H1 (cell line): ENCODE results near the gene PRF1. TPM values are rescaled to one million over a fixed set of nuclear protein-coding genes. Genes with fewer than 3 reads are reported as not detected.
"Not testable (repeated sequence)": the region's sequence is repeated elsewhere in the genome, so short reads cannot be mapped to it uniquely, and the experiment has no call there.

Experiments
- CTCF ChIA-PET: fragments of 300-600 bp; sonication (Branson Sonifier 250); formaldehyde crosslinking; loops from one replicate; lab custom pipeline; 2021; ENCODE audit not compliant: partially characterized antibody; lab: Charles Lee
- POLR2A ChIA-PET: fragments of 300-600 bp; sonication (Branson Sonifier 250); formaldehyde crosslinking; loops from one replicate; lab custom pipeline; 2021; ENCODE audit warnings: inconsistent platforms; ENCODE audit not compliant: partially characterized antibody; lab: Charles Lee
- DNase-seq, 2 experiments: peaks; one replicate each; pipeline versions ENCODE4 v3.0.0 to v3.0.0-alpha.2; 2010 to 2022; ENCODE audit warnings: low spot score in 2 of 2, low read depth in 1 of 2, mixed read lengths in 1 of 2
- FAIRE-seq: peaks from 2 replicates; lab custom pipeline; 2011; peaks lifted over from hg19 to GRCh38; lab: Jason Lieb, UNC
- H2AFZ ChIP-seq: 2 replicates; pipeline ENCODE4 v1.8.1; 2012; ENCODE audit warnings: low read length, inconsistent platforms
- H2AK5ac ChIP-seq: 2 replicates; pipeline ENCODE4 v1.6.1; 2013; ENCODE audit warnings: low read depth, low read length
- H2BK120ac ChIP-seq: replicated peaks from 2 replicates; pipeline ENCODE3; 2013; ENCODE audit warnings: low read depth, low read length, inconsistent platforms
- H2BK12ac ChIP-seq: 2 replicates; pipeline ENCODE4 v1.6.1; 2013; ENCODE audit warnings: low read depth, low read length
- H2BK15ac ChIP-seq: 2 replicates; pipeline ENCODE4 v1.6.1; 2013; ENCODE audit warnings: low read length
- H2BK20ac ChIP-seq: 2 replicates; pipeline ENCODE4 v1.6.1; 2013; ENCODE audit warnings: low read length
- H2BK5ac ChIP-seq: 2 replicates; pipeline ENCODE4 v1.6.1; 2013; ENCODE audit warnings: low read depth, low read length
- H3K14ac ChIP-seq: 2 replicates; pipeline ENCODE4 v1.6.1; 2013; ENCODE audit warnings: inconsistent platforms; ENCODE audit not compliant: insufficient read length
- H3K18ac ChIP-seq: 2 replicates; pipeline ENCODE4 v1.6.1; 2013; ENCODE audit warnings: low read length; ENCODE audit errors: extremely low read depth
- H3K23ac ChIP-seq: 2 replicates; pipeline ENCODE4 v1.6.1; 2013; ENCODE audit warnings: inconsistent platforms; ENCODE audit not compliant: insufficient read length
- H3K23me2 ChIP-seq: 2 replicates; pipeline ENCODE4 v1.6.1; 2013; ENCODE audit warnings: low read depth, low read length
- H3K27ac ChIP-seq: 2 replicates; pipeline ENCODE4 v1.6.1; 2011; ENCODE audit warnings: low read depth, low read length, inconsistent platforms
- H3K27me3 ChIP-seq, 4 experiments: replicated peaks in 1 of 4; 1 replicate in 1 of 4; 2 replicates in 3 of 4; pipeline versions ENCODE4 v1.6.1 to v1.8.1; 2011 to 2013; ENCODE audit warnings: low read length in 3 of 4, mild to moderate bottlenecking in 3 of 4, inconsistent platforms in 2 of 4, mixed read lengths in 2 of 4, moderate library complexity in 1 of 4; ENCODE audit not compliant: control insufficient read depth in 3 of 4, insufficient read depth in 3 of 4; ENCODE audit errors: extremely low read depth in 1 of 4
- H3K36me3 ChIP-seq, 4 experiments: 2 replicates each; pipeline versions ENCODE4 v1.6.1 to v1.8.1; 2011 to 2013; ENCODE audit warnings: mild to moderate bottlenecking in 4 of 4, low read length in 3 of 4, moderate library complexity in 2 of 4, control low read depth in 1 of 4, inconsistent platforms in 1 of 4; ENCODE audit not compliant: insufficient read depth in 4 of 4, control insufficient read depth in 2 of 4
- H3K4ac ChIP-seq: replicated peaks from 2 replicates; pipeline ENCODE3; 2013; ENCODE audit warnings: low read length, low read depth, mixed read lengths, inconsistent platforms; ENCODE audit not compliant: insufficient read length
- H3K4me1 ChIP-seq, 4 experiments: replicated peaks in 1 of 4; 1 replicate in 1 of 4; 2 replicates in 3 of 4; pipeline versions ENCODE4 v1.6.1 to v1.8.1; 2011 to 2013; ENCODE audit warnings: low read length in 3 of 4, inconsistent platforms in 2 of 4, mixed read lengths in 1 of 4; ENCODE audit not compliant: insufficient read depth in 4 of 4, control insufficient read depth in 3 of 4
- H3K4me2 ChIP-seq, 2 experiments: 2 replicates each; pipeline versions ENCODE4 v1.6.1 to v1.8.1; 2011 to 2013; ENCODE audit warnings: low read depth in 2 of 2, low read length in 2 of 2, control low read depth in 1 of 2, inconsistent platforms in 1 of 2, mild to moderate bottlenecking in 1 of 2; ENCODE audit not compliant: insufficient read depth in 1 of 2
- H3K4me3 ChIP-seq, 4 experiments: fragments of 200-600, 300-600 bp in 1 of 4; sonication (generic), shearing (Covaris generic), sonication (Bioruptor Twin) in 1 of 4; 2 replicates each; pipeline versions ENCODE4 v1.5.1 to v1.8.1; 2011 to 2016; ENCODE audit warnings: low read length in 4 of 4, low read depth in 3 of 4, control low read depth in 2 of 4, inconsistent platforms in 2 of 4, mild to moderate bottlenecking in 2 of 4, mixed read lengths in 1 of 4, moderate library complexity in 1 of 4; ENCODE audit not compliant: insufficient read depth in 2 of 4; ENCODE audit errors: extremely low read depth in 1 of 4
- H3K56ac ChIP-seq: replicated peaks from 2 replicates; pipeline ENCODE3; 2013; ENCODE audit warnings: low read depth, mild to moderate bottlenecking, mixed read lengths, low read length, inconsistent platforms; ENCODE audit not compliant: insufficient read length
- H3K79me1 ChIP-seq: 2 replicates; pipeline ENCODE4 v1.6.1; 2013; ENCODE audit warnings: low read depth, low read length, control low read depth
- H3K79me2 ChIP-seq, 2 experiments: 2 replicates each; pipeline versions ENCODE4 v1.6.1 to v1.8.1; 2012 to 2013; ENCODE audit warnings: low read length in 2 of 2, mild to moderate bottlenecking in 2 of 2, inconsistent platforms in 1 of 2; ENCODE audit not compliant: insufficient read depth in 2 of 2, control insufficient read depth in 1 of 2
- H3K9ac ChIP-seq, 4 experiments: replicated peaks in 1 of 4; 1 replicate in 1 of 4; 2 replicates in 3 of 4; pipeline versions ENCODE4 v1.6.1 to v1.8.1; 2011 to 2013; ENCODE audit warnings: low read depth in 3 of 4, low read length in 3 of 4, control low read depth in 2 of 4, mild to moderate bottlenecking in 2 of 4, moderate library complexity in 2 of 4, inconsistent platforms in 1 of 4; ENCODE audit errors: extremely low read depth in 1 of 4
- H3K9me3 ChIP-seq, 2 experiments: 2 replicates each; pipeline versions ENCODE4 v1.6.1 to v1.8.1; 2012 to 2013; ENCODE audit warnings: mild to moderate bottlenecking in 2 of 2, moderate library complexity in 2 of 2, control low read depth in 1 of 2, inconsistent platforms in 1 of 2, low read depth in 1 of 2, low read length in 1 of 2, mixed read lengths in 1 of 2; ENCODE audit not compliant: insufficient read depth in 2 of 2
- H4K20me1 ChIP-seq, 2 experiments: replicated peaks in 1 of 2; 2 replicates each; pipeline versions ENCODE3 to v1.8.1; 2011 to 2013; ENCODE audit warnings: inconsistent platforms in 2 of 2, low read length in 2 of 2, mild to moderate bottlenecking in 1 of 2; ENCODE audit not compliant: insufficient read depth in 2 of 2, control insufficient read depth in 1 of 2
- H4K5ac ChIP-seq: 2 replicates; pipeline ENCODE4 v1.6.1; 2013; ENCODE audit warnings: low read length, low read depth, mixed read lengths, inconsistent platforms; ENCODE audit not compliant: insufficient read length
- H4K8ac ChIP-seq: 2 replicates; pipeline ENCODE4 v1.8.0; 2013; ENCODE audit warnings: mild to moderate bottlenecking, moderate library complexity, low read length, inconsistent platforms; ENCODE audit not compliant: insufficient read depth; ENCODE audit errors: extremely low read depth
- H4K91ac ChIP-seq: replicated peaks from 2 replicates; pipeline ENCODE3; 2013; ENCODE audit warnings: low read length, mixed read lengths, inconsistent platforms; ENCODE audit not compliant: insufficient read length
- WGBS, 2 experiments: shearing (Covaris generic) in 1 of 2; methylation state at CpG; one replicate each; pipeline versions ENCODE4 v1.1.6 to v1.1.7; 2013 to 2015; ENCODE audit warnings: low lambda C conversion rate in 2 of 2, mixed read lengths in 2 of 2, inconsistent platforms in 1 of 2, low coverage in 1 of 2, missing lambda C conversion rate in 1 of 2; ENCODE audit not compliant: insufficient replicate concordance in 2 of 2, insufficient coverage in 1 of 2, insufficient read length in 1 of 2; ENCODE audit errors: extremely low coverage in 1 of 2, missing lambda C conversion rate in 1 of 2; 5-methylcytosine and 5-hydroxymethylcytosine counted together
- polyA plus RNA-seq, 7 experiments: library from polyadenylated mRNA; depleted of rRNA in 3 of 7; stranded (reverse) in 5 of 7; unstranded in 2 of 7; fragments of >200 nt in 5 of 7; fragments of 200-250 nt in 2 of 7; gene quantifications; 1 replicate in 5 of 7; 2 replicates in 1 of 7; 4 replicates in 1 of 7; pipeline versions ENCODE4 v1.2.1 to v1.2.3, GENCODE V29; 2011 to 2013; ENCODE audit warnings: missing spikeins in 2 of 7, mixed read lengths in 2 of 7
- total RNA-seq: library from RNA; stranded (reverse); fragmentation: NEBNext Ultra II Directional; extraction: Animal tissue kit (Norgen Biotek cat#: 25700); gene quantifications from 2 replicates; pipeline ENCODE4 v1.2.1, GENCODE V29; 2021

PRF1 gene
- total and polyA plus RNA-seq, 2 of the 8 experiments (the other 6 are each of a cell fraction or from before 2014, with no cell fraction given), result 0.15 TPM; not detected in 1

GRCh38 chr10:70639640-70640383 is 37.3 kb upstream of the PRF1 start:
- 93% methylated on average over 7 of the region's 7 CpGs; no CpG with 5 or more reads in 1 of the 2 experiments for WGBS, 2 experiments
- H3K4me2 ChIP-seq, H2AFZ ChIP-seq, H2BK12ac ChIP-seq, H3K18ac ChIP-seq, H3K4me3 ChIP-seq, H3K79me1 ChIP-seq, H2BK5ac ChIP-seq, H4K20me1 ChIP-seq, H3K27me3 ChIP-seq, H3K36me3 ChIP-seq, H2BK20ac ChIP-seq, H2BK15ac ChIP-seq, H2BK120ac ChIP-seq, POLR2A ChIA-PET, H3K4ac ChIP-seq, H3K9ac ChIP-seq, H4K5ac ChIP-seq, DNase-seq, H3K27ac ChIP-seq, H3K4me1 ChIP-seq, CTCF ChIA-PET, H4K8ac ChIP-seq, H3K14ac ChIP-seq, H2AK5ac ChIP-seq, FAIRE-seq, H3K56ac ChIP-seq, H3K23me2 ChIP-seq, H3K79me2 ChIP-seq, H4K91ac ChIP-seq, H3K23ac ChIP-seq, H3K9me3 ChIP-seq: not testable (repeated sequence)
